AG09309 (cell line): ENCODE results near the gene SCYL1.

Source experiments
- DNase-seq: peaks from one replicate; pipeline ENCODE4 v3.0.0-alpha.2; 2010; ENCODE audit warnings: low read depth
- H3K4me3 ChIP-seq: 2 replicates; pipeline ENCODE4 v1.5.1; 2011; ENCODE audit warnings: mild to moderate bottlenecking, low read depth, low read length, moderate library complexity; ENCODE audit not compliant: control insufficient read depth
- TF ChIP-seq, protein P1 (sequence below): IDR thresholded peaks from 2 replicates; pipeline ENCODE4 v1.5.1; 2011; ENCODE audit warnings: mild to moderate bottlenecking, low read depth, low read length, inconsistent platforms; ENCODE audit not compliant: insufficient read depth, control insufficient read depth; ENCODE audit errors: missing control alignments

Gene SCYL1

DNA sequence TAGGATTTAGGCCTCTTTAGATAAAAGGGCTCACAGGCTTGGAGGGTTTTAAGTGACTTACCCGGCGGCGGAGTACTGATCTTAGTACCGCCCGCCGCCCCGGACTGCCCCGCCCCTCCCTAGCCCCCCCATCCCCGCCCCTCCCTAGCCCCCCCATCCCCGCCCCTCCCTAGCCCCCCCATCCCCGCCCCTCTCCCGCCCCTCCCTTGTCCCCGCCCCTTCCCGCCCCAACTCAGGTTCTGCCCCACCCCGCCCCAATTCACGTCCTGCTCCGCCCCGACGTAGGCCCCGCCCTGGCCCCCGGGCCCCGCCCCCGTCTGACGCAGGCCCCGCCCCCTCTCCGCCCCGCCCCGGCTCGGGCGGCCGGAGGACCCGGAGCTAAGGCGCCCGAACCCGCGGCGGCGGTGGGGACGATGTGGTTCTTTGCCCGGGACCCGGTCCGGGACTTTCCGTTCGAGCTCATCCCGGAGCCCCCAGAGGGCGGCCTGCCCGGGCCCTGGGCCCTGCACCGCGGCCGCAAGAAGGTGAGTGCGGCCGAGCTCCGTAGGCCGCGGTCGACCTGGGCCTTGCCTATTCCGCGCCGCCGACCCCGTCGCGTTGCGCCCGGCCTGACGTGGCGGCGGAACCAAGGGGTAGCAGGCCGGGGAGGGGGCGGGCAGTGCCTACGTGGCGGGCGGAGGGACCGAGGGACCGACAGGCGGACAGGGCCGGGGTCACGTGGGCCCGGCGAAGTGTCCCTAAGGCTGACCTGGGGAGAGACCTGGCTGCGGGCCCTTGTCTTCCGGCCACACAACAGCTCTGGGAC, at the start of gene SCYL1:
Gene SCYL1 (plus strand): TSS at position 343 of the 805 bp plus-strand sequence. CDS start 71 bp downstream, at position 414.
- TF ChIP-seq, protein P1, sequence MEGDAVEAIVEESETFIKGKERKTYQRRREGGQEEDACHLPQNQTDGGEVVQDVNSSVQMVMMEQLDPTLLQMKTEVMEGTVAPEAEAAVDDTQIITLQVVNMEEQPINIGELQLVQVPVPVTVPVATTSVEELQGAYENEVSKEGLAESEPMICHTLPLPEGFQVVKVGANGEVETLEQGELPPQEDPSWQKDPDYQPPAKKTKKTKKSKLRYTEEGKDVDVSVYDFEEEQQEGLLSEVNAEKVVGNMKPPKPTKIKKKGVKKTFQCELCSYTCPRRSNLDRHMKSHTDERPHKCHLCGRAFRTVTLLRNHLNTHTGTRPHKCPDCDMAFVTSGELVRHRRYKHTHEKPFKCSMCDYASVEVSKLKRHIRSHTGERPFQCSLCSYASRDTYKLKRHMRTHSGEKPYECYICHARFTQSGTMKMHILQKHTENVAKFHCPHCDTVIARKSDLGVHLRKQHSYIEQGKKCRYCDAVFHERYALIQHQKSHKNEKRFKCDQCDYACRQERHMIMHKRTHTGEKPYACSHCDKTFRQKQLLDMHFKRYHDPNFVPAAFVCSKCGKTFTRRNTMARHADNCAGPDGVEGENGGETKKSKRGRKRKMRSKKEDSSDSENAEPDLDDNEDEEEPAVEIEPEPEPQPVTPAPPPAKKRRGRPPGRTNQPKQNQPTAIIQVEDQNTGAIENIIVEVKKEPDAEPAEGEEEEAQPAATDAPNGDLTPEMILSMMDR, result no peak
- DNase-seq, result peak; percentile 39
- peak within 1 kb of the TSS; percentile 83 for H3K4me3 ChIP-seq

DNA sequence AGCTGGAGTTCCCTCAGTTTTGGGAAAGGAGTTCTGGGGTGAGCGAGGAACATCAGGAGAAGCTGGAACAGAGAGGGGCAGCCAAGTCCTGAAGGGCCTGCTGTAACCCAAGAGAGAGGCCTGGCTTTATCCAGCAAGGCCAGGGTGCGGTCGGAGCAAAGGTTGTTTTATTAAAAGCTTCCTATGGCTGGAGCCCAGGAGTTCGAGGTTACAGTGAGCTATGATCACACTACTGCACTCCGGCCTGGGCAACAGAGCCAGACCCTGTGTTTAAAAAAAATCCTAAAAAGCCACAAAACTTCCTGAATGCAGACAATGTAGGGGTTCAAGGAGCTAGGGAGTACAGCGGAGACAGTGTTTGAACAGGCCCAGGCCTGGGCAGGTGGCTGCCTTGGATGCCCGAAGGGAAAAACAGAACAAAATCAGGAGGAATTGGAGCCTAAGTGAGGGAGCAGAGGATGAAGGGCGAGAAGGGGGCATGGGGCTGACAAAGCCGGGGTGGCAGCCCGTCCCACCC, 48.2 kb upstream of the SCYL1 start:
- no peak for DNase-seq
- TF ChIP-seq, protein P1, result no peak
- peak overlapping the region; percentile 69 for H3K4me3 ChIP-seq

- DNase-seq, result no peak
- peak overlapping the region; percentile 69 for H3K4me3 ChIP-seq
- TF ChIP-seq, protein P1, result no peak
These were observed 47.5 kb upstream of the SCYL1 start for GRCh38 chr11:65477149-65477965.

DNA sequence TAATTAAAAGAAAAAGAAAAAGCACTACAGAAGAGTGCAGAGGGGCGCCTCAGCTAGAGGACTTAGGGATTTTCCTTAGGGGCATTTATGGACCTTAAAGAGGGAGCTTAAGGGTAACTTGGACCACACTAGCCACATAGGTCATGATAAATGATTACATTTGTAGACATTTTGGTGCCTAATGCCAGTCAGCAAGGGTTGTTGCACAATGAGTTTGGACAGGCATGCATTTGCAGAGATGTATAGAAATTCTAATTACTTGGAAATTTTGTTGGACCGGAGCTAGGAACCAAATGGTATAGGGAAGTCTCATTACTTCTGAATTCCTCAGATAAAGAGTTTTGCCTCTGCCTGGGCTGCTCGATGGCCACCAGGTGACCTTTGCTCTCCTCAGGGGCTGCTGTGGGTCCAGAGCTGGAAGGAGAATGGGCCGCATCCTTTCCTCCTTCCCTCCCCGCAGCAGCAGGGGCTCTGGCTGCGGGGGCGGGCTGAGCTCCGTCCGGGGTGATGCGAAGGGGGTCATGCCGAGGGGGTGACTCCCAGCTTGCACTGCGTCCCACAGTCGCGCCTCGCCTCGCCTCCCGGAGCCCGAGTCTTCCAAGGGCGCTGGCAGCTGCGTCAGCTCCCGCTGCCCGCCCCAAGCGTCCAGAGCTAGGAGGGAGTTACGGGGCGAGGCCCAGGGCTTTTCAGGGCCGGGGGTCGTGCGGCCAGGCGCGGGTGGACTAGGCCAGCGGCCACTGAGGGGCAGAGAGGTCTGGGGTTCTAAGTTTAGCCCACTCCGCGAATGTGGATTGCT, 46.3 kb upstream of the SCYL1 start:
- TF ChIP-seq, protein P1, result peak; percentile 0
- no peak for DNase-seq
- peak overlapping the region; percentile 26 for H3K4me3 ChIP-seq

GRCh38 chr11:65479184-65480145, 45.4 kb upstream of the SCYL1 start:
- H3K4me3 ChIP-seq, result peak overlapping the region; percentile 26
- peak; percentile 96 for DNase-seq
- TF ChIP-seq, protein P1, result peak; percentile 61
